HG03565 (cell line): Measurements from ENCODE around the gene PDGFD.

ENCODE experiments used
- ATAC-seq: cut with Tn5 transposase; IDR thresholded peaks from one replicate; pipeline ENCODE4 v1.9.1; 2021; ENCODE audit warnings: mild to moderate bottlenecking, moderate library complexity; ENCODE audit not compliant: unreplicated experiment

The PDGFD gene

GRCh38 chr11:104164028-104164520 is at the start of gene PDGFD:
Gene PDGFD (minus strand): TSS chr11:104164147.
- ATAC-seq, result peak; percentile 95

- no peak for ATAC-seq
These were observed 43.0 kb upstream of the PDGFD start for GRCh38 chr11:104206936-104207335.

- ATAC-seq, result no peak
These were observed 41.9 kb upstream of the PDGFD start for GRCh38 chr11:104205838-104206237.

GRCh38 chr11:104200688-104201087 is 36.7 kb upstream of the PDGFD start:
- no peak for ATAC-seq

- ATAC-seq, result no peak
These were observed 35.1 kb upstream of the PDGFD start for GRCh38 chr11:104199053-104199452.

GRCh38 chr11:104198576-104198975 is 34.6 kb upstream of the PDGFD start:
- no peak for ATAC-seq

GRCh38 chr11:104191124-104191523 is 27.2 kb upstream of the PDGFD start:
- no peak for ATAC-seq

GRCh38 chr11:104183593-104183992 is 19.6 kb upstream of the PDGFD start:
- no peak for ATAC-seq

GRCh38 chr11:104175769-104176168 is 11.8 kb upstream of the PDGFD start:
- no peak for ATAC-seq

- ATAC-seq, result no peak
These were observed 5.1 kb upstream of the PDGFD start for GRCh38 chr11:104169091-104169490.

- no peak for ATAC-seq
These were observed 1.1 kb upstream of the PDGFD start for GRCh38 chr11:104165014-104165413.

- ATAC-seq, result no peak
These were observed 583 bp downstream of the PDGFD start for GRCh38 chr11:104163100-104164027.

- no peak for ATAC-seq
These were observed 2.0 kb downstream of the PDGFD start for GRCh38 chr11:104161751-104162450.

- ATAC-seq, result no peak
These were observed 4.6 kb downstream of the PDGFD start for GRCh38 chr11:104159356-104159755.

GRCh38 chr11:104155375-104155774 is 8.6 kb downstream of the PDGFD start:
- ATAC-seq, result no peak

GRCh38 chr11:104154296-104154695 is 9.7 kb downstream of the PDGFD start:
- no peak for ATAC-seq

GRCh38 chr11:104152941-104153505 is 10.9 kb downstream of the PDGFD start:
- no peak for ATAC-seq

GRCh38 chr11:104151404-104152204 is 12.3 kb downstream of the PDGFD start:
- ATAC-seq, result no peak

- no peak for ATAC-seq
These were observed 15.2 kb downstream of the PDGFD start for GRCh38 chr11:104148706-104149105.

GRCh38 chr11:104148074-104148473 is 15.9 kb downstream of the PDGFD start:
- ATAC-seq, result no peak

GRCh38 chr11:104146943-104147342 is 17.0 kb downstream of the PDGFD start:
- ATAC-seq, result no peak
